GM18907 (cell line): Measurements from ENCODE around the gene PRR15L.

Experiments
- ATAC-seq: cut with Tn5 transposase; IDR thresholded peaks from one replicate; pipeline ENCODE4 v1.9.1; 2021; ENCODE audit warnings: mild to moderate bottlenecking, moderate library complexity; ENCODE audit not compliant: unreplicated experiment

PRR15L gene

GRCh38 chr17:47962901-47963300 is 5.2 kb upstream of the PRR15L start:
- no peak for ATAC-seq

GRCh38 chr17:47961406-47961805 is 3.7 kb upstream of the PRR15L start:
- no peak for ATAC-seq

GRCh38 chr17:47959825-47960655 is 2.4 kb upstream of the PRR15L start:
- ATAC-seq, result no peak

GRCh38 chr17:47956791-47957590 is 692 bp downstream of the PRR15L start:
- ATAC-seq, result no peak

GRCh38 chr17:47955497-47956461 is 1.9 kb downstream of the PRR15L start:
- no peak for ATAC-seq

DNA sequence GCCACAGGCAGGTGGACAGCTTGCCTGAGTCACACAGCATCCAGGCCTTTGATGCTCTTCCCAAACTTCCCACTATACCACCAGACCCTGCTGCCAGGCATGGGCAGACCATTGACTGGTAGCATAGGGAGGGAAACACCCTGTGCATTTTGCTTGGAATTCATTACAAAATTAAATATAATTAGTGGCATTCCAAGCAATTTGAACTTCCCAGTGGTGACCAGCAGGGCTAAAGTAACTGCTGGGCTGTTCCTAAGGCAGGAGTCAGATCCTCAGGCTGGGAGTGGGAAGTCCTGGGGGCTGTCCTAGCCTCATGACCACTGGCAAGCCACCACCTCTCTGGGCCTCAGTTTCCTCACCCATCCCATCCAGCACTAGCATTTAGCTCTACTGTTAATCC is 3.8 kb downstream of the PRR15L start:
- ATAC-seq, result no peak

- ATAC-seq, result no peak
Observed at GRCh38 chr17:47952171-47953021, 5.3 kb downstream of the PRR15L start.

DNA sequence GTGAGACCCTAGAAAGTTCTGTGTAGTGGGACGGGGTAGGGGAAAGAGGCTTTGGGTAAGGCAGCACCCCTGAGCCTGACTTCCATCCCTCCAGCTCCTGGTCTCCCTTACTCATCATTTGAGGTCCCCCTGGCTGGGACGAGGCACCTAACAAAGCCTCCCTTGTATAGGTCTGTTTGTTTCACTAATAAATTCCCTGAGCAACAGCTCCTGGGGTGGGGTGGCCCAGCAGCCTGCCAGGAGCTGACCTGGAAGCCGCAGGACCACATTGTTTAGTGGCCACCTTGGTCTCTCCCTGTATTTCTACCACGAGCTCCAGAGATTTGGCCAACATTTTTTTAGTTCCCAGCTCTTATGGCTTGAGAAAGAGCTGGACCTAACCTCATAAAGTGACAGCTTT is 7.2 kb downstream of the PRR15L start:
- ATAC-seq, result no peak

DNA sequence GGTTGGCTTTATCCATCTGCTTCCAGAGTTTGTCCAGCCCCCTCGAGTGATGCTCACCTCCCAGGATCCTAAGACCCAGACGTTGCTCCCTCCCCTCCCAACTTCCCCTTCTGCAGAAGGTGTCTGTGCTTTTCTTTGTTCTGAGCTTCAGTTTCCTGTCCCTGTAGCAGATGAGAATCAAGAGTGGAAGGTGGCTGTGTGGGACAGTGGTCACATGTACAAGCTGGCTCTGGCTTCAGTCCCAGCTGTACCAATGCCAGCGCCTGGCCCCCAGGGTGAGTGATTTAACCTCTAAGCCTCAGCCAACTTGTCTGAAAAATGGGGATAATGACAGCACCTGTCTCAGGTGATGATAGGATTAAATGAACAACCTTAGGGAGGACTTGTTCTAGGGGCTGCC is 7.7 kb downstream of the PRR15L start:
- no peak for ATAC-seq

- peak; percentile 53 for ATAC-seq
Observed at GRCh38 chr17:47949197-47949759, 8.4 kb downstream of the PRR15L start.

DNA sequence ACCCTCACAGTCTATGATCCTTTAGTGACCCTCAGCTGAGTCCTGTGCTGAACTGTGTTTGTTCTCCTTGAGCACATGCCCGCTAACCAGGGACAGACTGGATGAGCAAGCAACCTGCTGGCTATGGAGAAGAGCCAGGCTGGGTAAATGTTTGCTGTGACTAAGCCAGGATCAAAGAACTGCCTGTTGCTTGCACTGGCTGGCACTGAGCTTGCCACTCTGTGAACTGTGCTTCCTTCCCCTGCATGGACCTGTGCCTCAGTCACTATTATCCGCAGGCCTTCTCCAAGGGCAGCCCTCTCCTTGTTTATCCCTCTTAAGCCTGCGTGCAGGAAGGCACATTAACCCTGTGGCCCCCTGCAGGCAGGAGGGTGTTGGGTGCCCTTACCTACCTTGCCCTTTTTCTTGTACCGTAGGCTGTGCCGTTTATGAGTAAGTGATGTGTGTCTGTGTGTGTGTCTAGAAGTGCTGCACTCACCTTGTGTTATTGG is 8.9 kb downstream of the PRR15L start:
- ATAC-seq, result no peak

GRCh38 chr17:47946929-47947397 is 10.7 kb downstream of the PRR15L start:
- peak; percentile 41 for ATAC-seq

DNA sequence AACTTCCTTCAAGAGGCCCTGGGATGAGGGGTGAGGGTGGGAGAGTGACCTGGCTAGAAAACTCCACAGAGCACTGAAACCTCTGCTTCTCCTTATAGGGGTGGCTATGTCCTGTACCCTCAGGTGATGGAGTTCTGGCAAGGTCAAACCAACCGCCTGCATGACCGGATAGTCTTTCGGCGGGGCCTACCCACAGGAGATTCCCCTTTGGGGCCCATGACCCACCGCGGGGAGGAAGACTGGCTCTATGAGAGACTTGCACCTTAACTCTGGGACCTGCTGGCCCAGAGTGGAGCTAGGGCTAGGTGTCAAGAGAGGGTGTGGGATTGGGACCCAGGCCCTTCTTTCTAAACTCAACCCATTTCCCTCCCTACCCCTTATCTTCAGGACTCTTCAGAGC is 11.2 kb downstream of the PRR15L start:
- ATAC-seq, result no peak

DNA sequence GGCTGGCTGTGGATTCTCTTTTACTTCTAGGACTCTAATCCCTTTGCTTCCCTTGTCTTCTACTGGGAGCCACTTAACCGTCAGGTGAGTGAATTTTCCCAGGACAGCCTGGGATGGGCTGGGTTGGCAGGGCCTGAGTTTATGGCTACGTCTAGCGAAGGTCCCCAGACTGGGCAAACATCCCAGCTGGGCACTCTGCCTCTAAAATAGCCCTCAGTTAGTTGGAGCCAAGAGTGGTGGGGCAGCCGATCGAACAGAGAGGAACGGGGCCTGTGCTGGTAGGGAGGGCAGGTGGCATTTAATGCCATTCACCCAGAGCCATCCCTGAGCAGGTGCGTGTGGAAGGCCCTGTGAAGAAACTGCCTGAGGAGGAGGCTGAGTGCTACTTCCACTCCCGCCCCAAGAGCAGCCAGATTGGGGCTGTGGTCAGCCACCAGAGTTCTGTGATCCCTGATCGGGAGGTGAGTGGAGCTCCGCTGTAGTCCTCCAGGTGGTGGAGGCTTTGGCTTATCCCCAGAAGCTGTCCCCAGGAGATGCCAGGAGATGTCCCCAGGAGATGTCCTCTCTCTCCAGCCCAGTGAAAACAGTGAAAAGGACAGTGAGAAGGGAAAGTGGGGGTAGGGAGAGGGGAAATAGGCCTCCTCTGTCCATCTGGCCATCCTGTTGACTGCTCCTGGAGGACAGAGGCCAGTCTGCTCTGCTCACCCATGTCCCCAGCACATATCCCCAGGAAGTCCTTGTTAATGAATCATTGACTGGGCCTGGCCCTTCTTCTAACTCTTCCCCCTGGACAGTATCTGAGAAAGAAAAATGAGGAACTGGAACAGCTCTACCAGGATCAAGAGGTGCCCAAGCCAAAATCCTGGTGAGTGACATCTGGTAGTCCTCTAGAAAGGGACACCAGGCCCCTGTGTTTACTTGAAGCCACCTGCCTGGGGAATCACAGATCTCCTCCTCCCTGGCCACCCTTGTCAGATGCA is 11.9 kb downstream of the PRR15L start:
- ATAC-seq, result no peak

DNA sequence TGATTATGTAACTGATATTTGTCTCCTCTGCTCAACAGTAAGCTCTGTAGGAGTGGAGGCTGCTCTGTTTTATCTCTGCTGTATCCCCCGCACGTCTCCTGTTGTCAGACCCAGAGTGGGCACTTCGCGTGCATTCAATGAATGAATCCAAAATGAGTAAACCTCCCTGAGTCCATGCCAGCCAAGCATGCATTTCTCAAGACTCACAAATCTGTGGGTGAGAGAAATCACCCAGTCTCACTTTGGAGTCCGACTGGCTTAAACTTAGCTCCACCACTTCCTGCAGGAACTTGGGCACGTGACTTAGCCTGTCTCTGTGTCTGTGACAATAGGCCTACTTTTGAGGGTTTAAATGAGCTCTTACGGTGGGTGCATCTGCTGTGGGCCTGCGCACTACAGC is 12.6 kb downstream of the PRR15L start:
- no peak for ATAC-seq

GRCh38 chr17:47942568-47942967 is 15.1 kb downstream of the PRR15L start:
- ATAC-seq, result no peak

DNA sequence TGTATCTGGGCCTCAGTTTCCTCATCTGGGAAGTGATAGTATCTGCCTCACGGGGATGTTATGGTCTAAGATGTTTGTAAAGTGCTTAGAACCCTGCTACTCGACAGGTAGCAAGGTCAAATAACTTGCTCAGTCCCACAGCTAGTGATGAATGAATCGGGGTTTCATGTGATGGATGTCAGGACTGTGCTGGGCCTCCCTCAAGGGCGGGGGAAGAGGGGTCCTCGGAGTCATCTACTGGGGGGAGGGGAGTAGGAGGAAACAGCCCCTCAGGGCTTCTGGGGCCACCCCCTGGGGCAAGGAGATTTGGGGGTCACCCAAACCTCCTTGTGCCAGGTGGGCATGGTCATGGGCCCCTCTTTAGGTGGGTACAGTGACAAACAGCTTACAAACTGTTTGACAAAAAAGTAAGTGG is 15.6 kb downstream of the PRR15L start:
- ATAC-seq, result no peak
